HG03520 (cell line): ENCODE data around the gene PLEKHA1.

Experiments used
- ATAC-seq: cut with Tn5 transposase; IDR thresholded peaks from one replicate; pipeline ENCODE4 v1.9.1; 2021; ENCODE audit warnings: mild to moderate bottlenecking, moderate library complexity; ENCODE audit not compliant: unreplicated experiment

PLEKHA1 gene

GRCh38 chr10:122374237-122374858 is at the start of gene PLEKHA1:
PLEKHA1 (plus strand) TSS chr10:122374708; CDS start chr10:122393201, 18,493 bp downstream.
- peak; percentile 91 for ATAC-seq

DNA sequence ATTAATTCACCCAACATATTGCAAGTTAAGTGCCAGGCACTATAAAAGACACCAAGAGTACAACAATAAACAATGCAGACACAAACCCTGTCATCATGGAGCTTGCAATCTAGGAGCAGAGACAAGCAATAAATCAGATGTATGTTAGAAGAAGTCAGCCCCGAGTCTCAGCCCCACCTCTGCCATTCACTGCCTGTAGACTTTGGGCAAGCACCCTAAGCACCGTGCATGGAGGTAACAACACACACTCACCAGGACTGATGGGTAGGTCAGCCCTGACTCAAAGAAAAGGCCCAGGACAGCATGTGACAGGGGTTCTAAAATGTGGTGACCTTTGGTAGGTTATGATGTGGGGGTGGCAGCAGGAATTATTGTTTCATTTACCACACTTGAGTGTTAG is 49.3 kb upstream of the PLEKHA1 start:
- no peak for ATAC-seq

GRCh38 chr10:122326385-122326784 is 48.1 kb upstream of the PLEKHA1 start:
- ATAC-seq = peak; percentile 48

GRCh38 chr10:122326806-122327205 is 47.7 kb upstream of the PLEKHA1 start:
- ATAC-seq = no peak

DNA sequence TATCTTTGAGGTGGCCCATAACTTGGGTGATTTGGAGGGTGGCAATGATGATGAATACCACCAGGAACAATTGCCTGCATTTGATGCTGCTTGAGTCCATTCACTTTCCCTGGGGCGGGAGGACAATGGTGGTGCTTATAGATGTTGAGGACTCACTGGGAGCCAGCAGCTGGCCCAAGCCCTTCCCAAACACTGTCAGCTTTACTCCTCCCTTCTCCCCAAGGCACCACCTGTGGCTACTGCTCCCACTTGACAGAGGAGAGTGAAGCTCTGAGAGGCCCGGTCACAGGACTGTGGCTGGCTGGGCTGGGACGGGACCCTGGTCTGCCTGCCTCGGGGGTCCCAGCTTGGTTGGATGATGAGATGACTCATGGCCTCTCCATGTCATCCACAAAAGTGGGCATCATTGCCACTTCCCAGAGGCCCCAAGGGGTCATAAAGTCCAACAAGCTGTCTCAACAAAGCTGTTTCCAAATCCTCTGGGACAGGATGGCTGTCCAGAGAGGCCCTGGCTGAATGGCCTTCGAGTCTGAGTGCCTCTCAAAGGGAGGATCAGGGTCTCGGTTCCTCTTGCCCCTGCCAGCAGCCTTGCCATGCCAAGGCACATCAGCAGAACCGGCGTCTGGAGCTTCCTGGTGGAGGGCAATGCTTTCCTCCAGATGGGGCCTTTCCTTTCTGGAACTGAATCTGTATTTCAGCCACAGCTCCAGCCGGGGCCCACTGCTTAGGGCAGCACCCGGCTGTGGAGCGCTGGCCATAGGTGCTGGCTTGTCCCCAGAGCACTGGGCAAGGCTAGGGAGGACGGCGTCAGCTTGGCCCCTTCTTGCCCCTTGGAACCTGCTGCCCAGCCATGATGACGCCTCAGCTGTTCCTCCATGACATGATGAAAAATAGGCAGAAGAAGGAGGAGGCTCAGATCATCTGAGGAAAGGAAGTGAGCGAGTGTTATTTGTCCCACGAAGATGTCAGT is 47.0 kb upstream of the PLEKHA1 start:
- ATAC-seq = no peak

DNA sequence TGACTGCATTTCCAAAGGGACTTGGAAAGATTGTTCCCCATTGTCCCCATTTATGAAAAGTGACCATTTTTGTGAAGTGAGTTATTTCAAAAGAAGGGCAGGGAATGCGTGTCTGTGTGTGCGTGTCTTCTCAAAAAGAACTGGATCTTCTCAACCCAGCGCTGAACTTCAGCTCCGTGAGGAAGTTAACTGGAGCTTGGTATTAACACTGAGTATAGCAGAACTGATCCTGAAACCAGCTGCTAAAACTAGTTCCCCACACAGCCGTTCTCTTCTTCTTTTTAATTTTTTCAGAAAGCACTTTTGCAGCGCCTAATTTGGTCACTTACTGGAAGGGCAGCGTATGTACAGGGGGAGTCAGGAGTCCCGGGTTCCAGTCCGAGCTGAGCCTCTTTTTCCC is 45.8 kb upstream of the PLEKHA1 start:
- no peak for ATAC-seq

- no peak for ATAC-seq
Observed at GRCh38 chr10:122329416-122329815, 45.1 kb upstream of the PLEKHA1 start.

- no peak for ATAC-seq
Observed at GRCh38 chr10:122331100-122331499, 43.4 kb upstream of the PLEKHA1 start.

GRCh38 chr10:122331615-122332446 is 42.7 kb upstream of the PLEKHA1 start:
- ATAC-seq = no peak

DNA sequence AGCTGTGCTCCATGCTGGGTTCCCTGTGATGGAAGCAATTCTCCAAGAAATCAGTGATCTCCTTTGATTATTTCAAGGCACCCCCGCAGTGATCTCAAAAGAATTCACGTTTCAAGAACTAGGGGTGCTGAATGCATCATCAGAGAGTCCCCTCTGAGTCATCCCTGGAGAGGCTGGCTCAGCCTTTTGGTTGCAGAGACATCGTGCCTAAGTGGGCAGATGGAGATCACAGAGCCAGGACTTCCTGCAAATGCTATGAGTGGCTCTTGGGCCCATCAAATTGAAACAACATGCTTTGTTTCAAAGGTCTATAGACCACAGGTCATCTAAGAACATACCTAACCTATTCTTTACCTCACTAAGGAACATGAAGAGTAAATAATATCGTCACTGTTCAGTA is 41.5 kb upstream of the PLEKHA1 start:
- peak; percentile 78 for ATAC-seq

GRCh38 chr10:122336332-122336731 is 38.2 kb upstream of the PLEKHA1 start:
- ATAC-seq = no peak

DNA sequence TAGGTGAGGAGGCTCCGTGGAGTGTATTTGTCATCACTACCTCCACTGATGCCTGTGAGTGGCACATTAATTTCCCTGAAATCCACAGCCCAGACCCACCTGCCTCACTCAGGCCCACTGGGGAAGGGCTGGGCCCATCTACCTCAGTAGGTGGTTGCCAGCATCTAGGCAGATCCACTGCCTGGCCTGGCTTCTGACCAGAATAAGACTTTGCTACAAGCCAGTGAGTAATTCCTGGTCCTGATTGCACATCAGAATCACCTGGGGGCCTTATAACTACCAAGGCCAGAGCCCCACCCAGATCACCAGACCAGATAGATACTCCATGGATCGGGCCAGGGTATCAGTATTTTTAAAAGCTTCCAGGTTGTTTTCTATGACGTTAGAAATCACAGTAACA is 37.5 kb upstream of the PLEKHA1 start:
- no peak for ATAC-seq

- ATAC-seq = no peak
Observed at GRCh38 chr10:122338609-122339441, 35.7 kb upstream of the PLEKHA1 start.

GRCh38 chr10:122341141-122341810 is 33.2 kb upstream of the PLEKHA1 start:
- no peak for ATAC-seq

DNA sequence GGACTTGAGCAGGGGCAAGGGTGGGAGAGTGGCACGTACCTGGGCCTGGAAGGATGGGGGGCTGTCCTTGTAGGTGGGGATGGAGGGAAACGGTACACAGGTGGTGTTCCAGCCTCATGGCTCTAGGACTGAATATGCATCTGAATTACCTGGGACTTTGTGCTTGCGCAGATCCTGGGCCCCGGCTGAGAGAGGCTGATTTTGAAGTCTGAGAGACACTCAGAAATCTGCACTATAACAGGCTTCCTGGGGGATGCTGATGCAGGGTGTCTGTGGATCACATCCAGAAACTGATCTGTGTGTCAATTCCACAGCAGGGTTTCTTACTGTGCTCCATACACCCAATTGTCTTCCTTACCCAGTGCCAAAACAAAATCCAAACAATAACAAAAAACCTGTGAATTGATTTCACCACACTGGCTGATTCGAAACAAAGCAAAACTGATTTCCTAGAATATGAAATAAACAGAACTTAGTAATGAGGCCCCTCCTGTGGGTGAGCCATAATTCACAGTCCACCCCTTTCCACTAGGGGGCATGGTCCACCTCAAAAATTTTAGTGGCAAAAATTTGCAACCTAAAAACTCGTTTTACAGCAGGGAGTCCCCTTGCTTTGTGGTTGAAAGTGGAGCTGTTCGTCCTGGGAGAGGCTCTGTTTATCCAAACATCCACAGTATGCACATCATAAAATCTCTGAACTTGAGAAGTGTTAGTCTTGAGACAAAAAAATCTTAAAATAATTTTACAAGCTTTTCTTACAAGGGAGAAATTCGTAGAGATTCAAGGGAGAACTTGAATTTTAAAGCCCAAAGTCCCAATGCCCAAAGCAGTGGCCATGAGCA is 32.0 kb upstream of the PLEKHA1 start:
- ATAC-seq = no peak

GRCh38 chr10:122343135-122343800 is 31.2 kb upstream of the PLEKHA1 start:
- no peak for ATAC-seq

DNA sequence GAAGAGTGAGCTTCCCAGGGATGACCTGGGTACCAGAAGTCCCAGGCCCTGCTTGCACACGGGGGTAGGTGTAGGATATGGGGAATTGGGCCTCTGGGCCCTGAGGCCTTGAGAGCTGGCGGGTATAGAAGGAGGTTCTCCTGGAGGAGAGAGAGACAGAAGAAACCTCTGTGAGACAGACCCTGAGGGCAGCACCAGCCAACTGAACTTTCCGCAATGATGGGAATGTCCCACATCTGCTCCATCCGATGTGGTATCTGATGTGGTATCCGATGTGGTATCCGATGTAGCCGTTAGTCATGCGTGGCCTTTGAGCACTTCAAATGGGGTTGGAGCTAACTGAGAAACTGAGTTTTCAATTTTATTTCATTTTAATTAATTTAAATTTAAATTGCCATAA is 30.6 kb upstream of the PLEKHA1 start:
- no peak for ATAC-seq

DNA sequence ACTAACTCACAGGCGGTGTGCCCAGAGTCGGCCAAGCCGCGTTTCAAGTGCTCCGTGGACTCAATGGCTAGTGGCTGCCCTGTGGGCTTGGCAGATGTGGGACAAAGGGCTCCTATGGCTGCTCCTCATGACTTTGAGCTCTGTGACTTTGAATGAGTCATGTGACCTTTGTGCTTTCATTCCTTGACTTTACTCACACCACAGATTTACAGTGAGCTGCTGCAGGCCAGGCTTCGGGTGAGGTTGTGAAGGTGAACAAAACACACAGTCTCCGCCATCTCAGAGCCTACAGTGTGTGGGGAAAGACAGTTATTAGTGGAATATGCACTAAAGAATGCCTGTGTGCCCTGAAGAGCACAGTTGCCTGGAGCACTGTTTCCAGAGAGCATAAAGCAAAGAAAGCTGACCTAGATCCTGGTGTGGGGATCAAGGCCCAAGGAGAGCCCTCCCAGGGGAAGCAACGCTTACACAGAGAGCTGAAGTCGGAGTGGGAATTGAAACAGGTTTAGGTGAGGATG is 29.7 kb upstream of the PLEKHA1 start:
- no peak for ATAC-seq
